ENCODE measurements around the gene PCCA. TPM values are rescaled to one million over a fixed set of nuclear protein-coding genes. Genes with fewer than 3 reads are reported as not detected.
A peak's percentile ranks its signal among the peaks of the same experiment; 100 is the strongest.
"Not testable (repeated sequence)": the region's sequence is repeated elsewhere in the genome, so short reads cannot be mapped to it uniquely, and the experiment has no call there.

PCCA gene
- total and polyA plus RNA-seq, 3 experiments from 2014 or later: 6.1 to 9.5 (median 6.2) TPM

- H3K9me3 Mint-ChIP-seq; H3K4me3 ChIP-seq (ENCODE audit: low read length); H3K4me3 Mint-ChIP-seq; DNase-seq; H3K27ac Mint-ChIP-seq; H3K36me3 ChIP-seq (ENCODE audit: insufficient read depth, low read length); H3K27ac ChIP-seq (ENCODE audit: low read depth, low read length); H3K4me1 ChIP-seq (ENCODE audit: insufficient read depth, low read length); CTCF ChIA-PET; H3K36me3 Mint-ChIP-seq; POLR2A ChIA-PET; H3K27me3 Mint-ChIP-seq; H3K9me3 ChIP-seq (ENCODE audit: low read length); H3K27me3 ChIP-seq (ENCODE audit: insufficient read depth, low read length, poor library complexity, severe bottlenecking): not testable (repeated sequence)
- peaks cover 18 to 33% (median 22%) of the 10 kb centered on the region in 3 donors for H3K4me1 Mint-ChIP-seq
These were observed 10.2 kb downstream of the PCCA start for GRCh38 chr13:100099117-100099445.

- DNase-seq: no peak
- H3K36me3 ChIP-seq (ENCODE audit: insufficient read depth, low read length): no peaks in the 10 kb centered on the region
- CTCF ChIA-PET: no interaction called here
- Mint-ChIP-seq H3K4me3 (no peak overlapping the region), H3K9me3 (no peaks in the 10 kb centered on the region), H3K36me3 (peaks cover 10 to 13% (median 11%) of the 10 kb centered on the region in 3 donors), H3K4me1 (peaks cover 14 to 29% (median 18%) of the 10 kb centered on the region in 3 donors), H3K27me3 (no peaks in the 10 kb centered on the region), H3K27ac (no peak overlapping the region)
- no peaks in the 10 kb centered on the region for H3K4me1 ChIP-seq (ENCODE audit: insufficient read depth, low read length)
- POLR2A ChIA-PET: no interaction called here
- no peaks in the 10 kb centered on the region for H3K9me3 ChIP-seq (ENCODE audit: low read length)
- H3K4me3 ChIP-seq (ENCODE audit: low read length): no peak overlapping the region
- H3K27ac ChIP-seq (ENCODE audit: low read depth, low read length): no peak overlapping the region
- H3K27me3 ChIP-seq (ENCODE audit: insufficient read depth, low read length, poor library complexity, severe bottlenecking): no peaks in the 10 kb centered on the region
These were observed 11.4 kb downstream of the PCCA start for GRCh38 chr13:100100115-100100879.

DNA sequence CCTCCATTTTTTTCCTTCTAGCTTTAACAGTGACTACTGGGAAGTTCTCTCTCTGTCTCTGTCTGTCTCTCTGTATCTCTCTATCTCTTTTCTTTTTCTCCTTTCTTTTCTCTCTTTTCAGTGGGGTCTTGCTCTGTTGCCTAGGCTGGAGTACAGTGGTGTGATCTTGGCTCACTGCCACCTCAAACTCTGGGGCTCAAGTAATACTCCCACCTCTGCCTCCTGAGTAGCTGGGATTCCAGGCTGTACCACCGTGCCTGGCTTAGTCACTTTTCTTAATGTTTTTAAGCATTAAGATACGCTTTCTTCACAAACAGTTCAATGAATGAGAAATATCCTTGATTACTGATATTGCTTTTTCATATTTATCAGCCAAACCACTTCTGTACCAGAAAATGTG, 13.1 kb downstream of the PCCA start:
- no peak for DNase-seq
- Histone ChIP-seq H3K27ac (ENCODE audit: low read depth, low read length) (no peak overlapping the region), H3K36me3 (ENCODE audit: insufficient read depth, low read length) (no peaks in the 10 kb centered on the region), H3K4me1 (ENCODE audit: insufficient read depth, low read length) (no peaks in the 10 kb centered on the region), H3K27me3 (ENCODE audit: insufficient read depth, low read length, poor library complexity, severe bottlenecking) (no peaks in the 10 kb centered on the region), H3K9me3 (ENCODE audit: low read length) (no peaks in the 10 kb centered on the region), H3K4me3 (ENCODE audit: low read length) (no peak overlapping the region)
- Mint-ChIP-seq H3K9me3 (no peaks in the 10 kb centered on the region), H3K4me3 (no peak overlapping the region), H3K27me3 (no peaks in the 10 kb centered on the region), H3K36me3 (peaks cover 10 to 17% (median 13%) of the 10 kb centered on the region in 3 donors), H3K27ac (no peak overlapping the region), H3K4me1 (peaks cover 6 to 19% (median 17%) of the 10 kb centered on the region in 3 donors)
- CTCF ChIA-PET: no interaction called here
- POLR2A ChIA-PET: no interaction called here

DNA sequence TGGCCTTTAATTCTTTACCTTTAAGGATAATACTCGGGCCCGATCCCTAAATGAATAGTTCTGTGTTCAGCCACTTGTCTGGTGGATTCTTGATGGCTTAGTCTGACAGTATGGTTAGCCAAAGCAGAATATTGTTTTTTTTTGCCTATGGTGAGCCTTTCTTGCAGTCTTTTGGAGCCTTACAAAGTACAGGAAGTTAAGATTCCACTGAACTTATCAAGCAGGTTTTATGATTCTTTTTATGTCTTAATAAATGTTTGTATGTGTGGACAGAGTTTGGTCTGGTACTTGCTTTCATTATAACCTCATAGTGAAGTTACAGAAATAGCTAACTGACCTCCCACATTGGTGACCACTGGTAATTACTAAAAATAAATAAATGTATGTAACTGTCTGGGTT, 17.1 kb downstream of the PCCA start:
- ChIA-PET CTCF (no interaction called here), POLR2A (no interaction called here)
- no peaks in the 10 kb centered on the region for H3K9me3 ChIP-seq (ENCODE audit: low read length)
- no peaks in the 10 kb centered on the region for H3K27me3 ChIP-seq (ENCODE audit: insufficient read depth, low read length, poor library complexity, severe bottlenecking)
- peaks cover 7 to 20% (median 13%) of the 10 kb centered on the region in 3 donors for H3K36me3 Mint-ChIP-seq
- peaks cover 0 to 16% (median 8%) of the 10 kb centered on the region in 3 donors for H3K4me1 Mint-ChIP-seq
- H3K27me3 Mint-ChIP-seq: no peaks in the 10 kb centered on the region
- no peak overlapping the region for H3K4me3 ChIP-seq (ENCODE audit: low read length)
- no peaks in the 10 kb centered on the region for H3K4me1 ChIP-seq (ENCODE audit: insufficient read depth, low read length)
- no peaks in the 10 kb centered on the region for H3K9me3 Mint-ChIP-seq
- H3K27ac Mint-ChIP-seq: peak overlapping the region in 1 of 8 donors; percentile 46
- no peaks in the 10 kb centered on the region for H3K36me3 ChIP-seq (ENCODE audit: insufficient read depth, low read length)
- H3K27ac ChIP-seq (ENCODE audit: low read depth, low read length): no peak overlapping the region
- no peak overlapping the region for H3K4me3 Mint-ChIP-seq
- DNase-seq: no peak

- DNase-seq: no peak
- Histone ChIP-seq H3K36me3 (ENCODE audit: insufficient read depth, low read length) (no peaks in the 10 kb centered on the region), H3K27me3 (ENCODE audit: insufficient read depth, low read length, poor library complexity, severe bottlenecking) (no peaks in the 10 kb centered on the region), H3K4me1 (ENCODE audit: insufficient read depth, low read length) (no peaks in the 10 kb centered on the region), H3K4me3 (ENCODE audit: low read length) (no peak overlapping the region), H3K27ac (ENCODE audit: low read depth, low read length) (no peak overlapping the region), H3K9me3 (ENCODE audit: low read length) (no peaks in the 10 kb centered on the region)
- H3K27me3 Mint-ChIP-seq: no peaks in the 10 kb centered on the region
- no peaks in the 10 kb centered on the region for H3K9me3 Mint-ChIP-seq
- peaks cover 7 to 20% (median 13%) of the 10 kb centered on the region in 3 donors for H3K36me3 Mint-ChIP-seq
- POLR2A ChIA-PET: no interaction called here
- no peak overlapping the region for H3K4me3 Mint-ChIP-seq
- H3K27ac Mint-ChIP-seq: no peak overlapping the region
- CTCF ChIA-PET: no interaction called here
- peaks cover 0 to 16% (median 8%) of the 10 kb centered on the region in 3 donors for H3K4me1 Mint-ChIP-seq
These were observed 17.8 kb downstream of the PCCA start for GRCh38 chr13:100106705-100107104.

- CTCF ChIA-PET: no interaction called here
- Mint-ChIP-seq H3K9me3 (no peaks in the 10 kb centered on the region), H3K36me3 (peaks cover 4 to 28% (median 12%) of the 10 kb centered on the region in 3 donors), H3K4me1 (peaks cover 0 to 16% (median 8%) of the 10 kb centered on the region in 3 donors), H3K4me3 (no peak overlapping the region), H3K27ac (peak overlapping the region in 1 of 8 donors; percentile 54), H3K27me3 (no peaks in the 10 kb centered on the region)
- POLR2A ChIA-PET: no interaction called here
- no peaks in the 10 kb centered on the region for H3K36me3 ChIP-seq (ENCODE audit: insufficient read depth, low read length)
- H3K9me3 ChIP-seq (ENCODE audit: low read length): no peaks in the 10 kb centered on the region
- no peaks in the 10 kb centered on the region for H3K27me3 ChIP-seq (ENCODE audit: insufficient read depth, low read length, poor library complexity, severe bottlenecking)
- H3K27ac ChIP-seq (ENCODE audit: low read depth, low read length): no peak overlapping the region
- no peak for DNase-seq
- H3K4me3 ChIP-seq (ENCODE audit: low read length): no peak overlapping the region
- H3K4me1 ChIP-seq (ENCODE audit: insufficient read depth, low read length): no peaks in the 10 kb centered on the region
These were observed 20.1 kb downstream of the PCCA start for GRCh38 chr13:100108913-100109507.

GRCh38 chr13:100110269-100110668, 21.4 kb downstream of the PCCA start:
- DNase-seq: no peak
- Histone ChIP-seq H3K27me3 (ENCODE audit: insufficient read depth, low read length, poor library complexity, severe bottlenecking) (no peaks in the 10 kb centered on the region), H3K36me3 (ENCODE audit: insufficient read depth, low read length) (no peaks in the 10 kb centered on the region), H3K27ac (ENCODE audit: low read depth, low read length) (no peak overlapping the region), H3K9me3 (ENCODE audit: low read length) (no peaks in the 10 kb centered on the region), H3K4me1 (ENCODE audit: insufficient read depth, low read length) (no peaks in the 10 kb centered on the region), H3K4me3 (ENCODE audit: low read length) (no peak overlapping the region)
- Mint-ChIP-seq H3K36me3 (peaks cover 0 to 30% (median 8%) of the 10 kb centered on the region in 3 donors), H3K4me1 (peaks cover 0 to 16% (median 8%) of the 10 kb centered on the region in 3 donors), H3K9me3 (no peaks in the 10 kb centered on the region), H3K4me3 (no peak overlapping the region), H3K27me3 (no peaks in the 10 kb centered on the region), H3K27ac (no peak overlapping the region)
- CTCF ChIA-PET: no interaction called here
- POLR2A ChIA-PET: no interaction called here

GRCh38 chr13:100112186-100112838, 23.4 kb downstream of the PCCA start:
- DNase-seq: no peak
- H3K4me1 Mint-ChIP-seq: peaks cover 2 to 18% (median 11%) of the 10 kb centered on the region in 3 donors
- no peak overlapping the region for H3K4me3 Mint-ChIP-seq
- H3K4me3 ChIP-seq (ENCODE audit: low read length): no peak overlapping the region
- no peaks in the 10 kb centered on the region for H3K27me3 Mint-ChIP-seq
- POLR2A ChIA-PET: no interaction called here
- no peak overlapping the region for H3K27ac ChIP-seq (ENCODE audit: low read depth, low read length)
- no peaks in the 10 kb centered on the region for H3K9me3 ChIP-seq (ENCODE audit: low read length)
- H3K9me3 Mint-ChIP-seq: no peaks in the 10 kb centered on the region
- no peak overlapping the region for H3K27ac Mint-ChIP-seq
- CTCF ChIA-PET: no interaction called here
- H3K27me3 ChIP-seq (ENCODE audit: insufficient read depth, low read length, poor library complexity, severe bottlenecking): no peaks in the 10 kb centered on the region
- H3K36me3 ChIP-seq (ENCODE audit: insufficient read depth, low read length): no peaks in the 10 kb centered on the region
- H3K4me1 ChIP-seq (ENCODE audit: insufficient read depth, low read length): no peaks in the 10 kb centered on the region
- peaks cover 2 to 28% (median 6%) of the 10 kb centered on the region in 3 donors for H3K36me3 Mint-ChIP-seq
